Activated CD4-positive, alpha-beta T cell treated with anti-CD3 and anti-CD28 coated beads for 36 hours (primary cell): ENCODE results near the gene TBC1D3B. TPM values are rescaled to one million over a fixed set of nuclear protein-coding genes. Genes with fewer than 3 reads are reported as not detected.

Source experiments
- ATAC-seq: fragments of 200-7000 bp; cut with Tn5 transposase; one replicate; pipeline ENCODE4 v1.10.0; 2021; ENCODE audit warnings: mild to moderate bottlenecking, moderate library complexity
- CTCF ChIA-PET: fragments of 350-600 bp; sonication (Branson Sonifier 250); formaldehyde crosslinking; loops from one replicate; lab custom pipeline; 2021; ENCODE audit warnings: antibody characterized with exemption; lab: Charles Lee
- POLR2A ChIA-PET: fragments of 350-600 bp; sonication (Branson Sonifier 250); formaldehyde crosslinking; loops from one replicate; lab custom pipeline; 2021; ENCODE audit warnings: antibody characterized with exemption, inconsistent platforms; lab: Charles Lee
- DNase-seq: peaks from one replicate; pipeline ENCODE4 v3.0.0-alpha.2; 2020
- H3K27ac Mint-ChIP-seq: one replicate; pipeline ENCODE4 v1.8.0; 2021; ENCODE audit warnings: mixed read lengths
- H3K27me3 Mint-ChIP-seq: one replicate; pipeline ENCODE4 v1.8.0; 2021; ENCODE audit warnings: mixed read lengths
- H3K36me3 Mint-ChIP-seq: one replicate; pipeline ENCODE4 v1.8.0; 2021; ENCODE audit warnings: low read depth, mixed read lengths
- H3K4me1 Mint-ChIP-seq: one replicate; pipeline ENCODE4 v1.8.0; 2021; ENCODE audit warnings: mixed read lengths
- H3K4me3 Mint-ChIP-seq: one replicate; pipeline ENCODE4 v1.8.0; 2021; ENCODE audit warnings: mild to moderate bottlenecking, moderate library complexity, mixed read lengths
- H3K9me3 Mint-ChIP-seq: one replicate; pipeline ENCODE4 v1.8.0; 2021; ENCODE audit warnings: low read depth, mixed read lengths
- intact Hi-C, 2 experiments: fragments of 100-400 bp; cut with DNase I in 1 of 2; cut with micrococcal nuclease in 1 of 2; formaldehyde crosslinking; loops; one replicate each; pipeline versions ENCODE4 v1.14.2 to v1.15.1; 2022 to 2024; cut with DNase I, micrococcal nuclease
- total RNA-seq, 2 experiments: library from RNA; stranded (reverse); gene quantifications; one replicate each; pipeline ENCODE4 v1.2.3, GENCODE V29; 2021

TBC1D3B gene
- total RNA-seq, 2 experiments from 2014 or later, result 0.83 to 2.0 TPM

- CTCF ChIA-PET, result interaction anchor here (8.8 kb wide), 1 partner anchor 180 kb away, joined by 173 read pairs; no protein-coding TSS in a partner anchor
- POLR2A ChIA-PET, result no interaction called here
- no peak overlapping the region for H3K27ac Mint-ChIP-seq
- intact Hi-C loops, result no loop called here
- H3K27me3 Mint-ChIP-seq, result peaks cover 20% of the 10 kb centered on the region
- peaks cover 3% of the 10 kb centered on the region for H3K4me1 Mint-ChIP-seq
- H3K4me3 Mint-ChIP-seq, result no peak overlapping the region
- no peak for ATAC-seq
- DNase-seq, result no peak
- H3K36me3 Mint-ChIP-seq, result no peaks in the 10 kb centered on the region
- H3K9me3 Mint-ChIP-seq, result no peaks in the 10 kb centered on the region
Measured at GRCh38 chr17:36151891-36152638, 24.4 kb downstream of the TBC1D3B start.

DNA sequence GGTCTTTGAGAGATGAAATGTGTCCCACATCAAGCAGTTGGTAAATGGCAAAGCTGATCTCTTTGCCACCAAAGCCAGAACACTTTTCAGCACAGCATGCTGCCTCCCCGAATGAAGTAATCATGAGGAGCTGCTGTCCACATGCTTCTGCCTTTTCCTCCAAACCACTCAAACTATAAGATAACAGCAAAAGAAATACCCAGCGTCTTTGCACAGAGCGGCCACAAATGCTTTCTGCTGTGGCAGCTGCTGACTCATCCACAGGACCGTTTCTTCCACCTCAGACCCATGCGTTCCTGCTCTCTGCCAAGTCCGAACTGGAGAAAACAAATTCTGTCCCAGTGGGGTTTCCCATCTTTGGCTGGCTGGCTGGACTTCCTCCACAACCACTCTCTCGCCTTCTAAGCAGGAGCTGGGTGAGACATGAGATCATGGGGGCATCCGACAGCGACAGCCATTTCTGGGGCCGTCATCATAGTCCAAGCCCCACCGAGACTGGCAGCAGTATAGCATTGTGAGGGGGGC is 27.1 kb downstream of the TBC1D3B start:
- POLR2A ChIA-PET, result interaction anchor here (0.9 kb wide), 1 partner anchor 180 kb away, joined by 3 read pairs; no protein-coding TSS in a partner anchor
- no peaks in the 10 kb centered on the region for H3K9me3 Mint-ChIP-seq

GRCh38 chr17:36148559-36149295 is 27.7 kb downstream of the TBC1D3B start:
- ChIA-PET CTCF (interaction anchor here (0.6 to 8.8 kb wide), 28 partner anchors 13 to 481 kb away, joined by 3 to 173 read pairs (median 4); partner anchors contain the start of genes CCL14, CCL16, CCL23 and LYZL6), POLR2A (no interaction called here)

More for the DNA sequence above, 27.1 kb downstream of the TBC1D3B start:
- intact Hi-C loops, result loop anchor here (1.0 to 10.0 kb wide), 8 partner anchors 45 to 335 kb away; partner anchors contain the start of genes CCL3 (in 1 of the 2), CCL3L1 (in 1 of the 2), CCL3L3 (in 1 of the 2) and ZNHIT3 (in 1 of the 2)
- ATAC-seq (no peak), DNase-seq (peak; percentile 6)
- Mint-ChIP-seq H3K36me3 (no peaks in the 10 kb centered on the region), H3K4me3 (no peak overlapping the region), H3K27me3 (peaks cover 18% of the 10 kb centered on the region), H3K4me1 (peaks cover 3% of the 10 kb centered on the region), H3K27ac (no peak overlapping the region)
- CTCF ChIA-PET, result interaction anchor here (0.7 to 8.8 kb wide), 21 partner anchors 13 to 277 kb away, joined by 3 to 173 read pairs (median 4); partner anchors contain the start of genes CCL16, CCL23 and LYZL6

GRCh38 chr17:36147601-36148000 is 28.8 kb downstream of the TBC1D3B start:
- Mint-ChIP-seq H3K9me3 (no peaks in the 10 kb centered on the region), H3K4me3 (no peak overlapping the region), H3K27me3 (peaks cover 15% of the 10 kb centered on the region), H3K27ac (no peak overlapping the region), H3K4me1 (peaks cover 3% of the 10 kb centered on the region), H3K36me3 (no peaks in the 10 kb centered on the region)
- intact Hi-C loops, result loop anchor here (5.0 to 10.0 kb wide), 4 partner anchors 47 to 337 kb away; partner anchors contain the start of genes CCL3 (in 1 of the 2), CCL3L1 (in 1 of the 2), CCL3L3 (in 1 of the 2) and ZNHIT3 (in 1 of the 2)
- no peak for DNase-seq
- ChIA-PET POLR2A (no interaction called here), CTCF (interaction anchor here (1.3 to 8.8 kb wide), 6 partner anchors 18 to 176 kb away, joined by 4 to 173 read pairs (median 10); partner anchors contain the start of genes CCL14 and CCL16)
- no peak for ATAC-seq

More at GRCh38 chr17:36148559-36149295, 27.7 kb downstream of the TBC1D3B start:
- Mint-ChIP-seq H3K4me1 (peaks cover 3% of the 10 kb centered on the region), H3K4me3 (no peak overlapping the region), H3K27me3 (peaks cover 15% of the 10 kb centered on the region), H3K36me3 (no peaks in the 10 kb centered on the region), H3K9me3 (no peaks in the 10 kb centered on the region), H3K27ac (no peak overlapping the region)
- peak; percentile 80 for DNase-seq
- peak; percentile 87 for ATAC-seq
- intact Hi-C loops, result loop anchor here (1.0 to 10.0 kb wide), 8 partner anchors 46 to 336 kb away; partner anchors contain the start of genes CCL3 (in 1 of the 2), CCL3L1 (in 1 of the 2), CCL3L3 (in 1 of the 2) and ZNHIT3 (in 1 of the 2)

DNA sequence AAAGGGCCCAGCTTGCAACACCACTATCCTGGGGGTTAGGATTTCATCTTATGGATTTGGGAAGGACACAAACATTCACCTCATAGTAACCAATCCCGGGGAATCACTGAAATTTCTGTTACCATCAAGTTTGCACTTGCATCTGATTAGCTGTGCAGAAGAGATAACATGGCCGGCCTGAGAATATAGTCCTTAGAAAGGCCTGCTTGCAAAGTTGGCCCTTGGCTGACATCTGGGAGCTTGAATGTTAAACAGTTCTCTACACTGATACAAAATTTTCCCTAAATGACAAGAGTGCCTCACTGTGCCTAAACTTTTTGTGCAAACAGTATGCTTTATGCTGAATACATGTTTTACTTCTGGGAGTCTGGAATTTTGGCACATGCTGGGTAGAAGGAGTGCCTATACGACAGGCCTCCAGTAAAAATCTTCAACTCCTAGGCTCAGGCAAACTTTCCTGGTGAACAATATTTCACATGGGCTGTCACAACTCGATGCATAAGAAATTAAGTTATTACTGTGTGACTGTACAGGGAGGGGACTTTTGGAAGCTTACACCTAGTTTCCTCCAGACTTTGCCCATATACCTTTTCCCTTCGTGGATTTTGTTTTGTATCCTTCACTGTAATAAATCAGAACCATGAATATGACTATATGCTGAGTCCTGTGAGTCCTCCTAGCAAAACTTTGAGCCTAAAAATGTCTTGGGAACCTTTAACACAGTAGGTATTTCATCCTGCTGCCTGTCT is 31.3 kb downstream of the TBC1D3B start:
- DNase-seq (no peak), ATAC-seq (no peak)
- Mint-ChIP-seq H3K4me1 (peaks cover 3% of the 10 kb centered on the region), H3K9me3 (no peaks in the 10 kb centered on the region), H3K27ac (no peak overlapping the region), H3K36me3 (no peaks in the 10 kb centered on the region), H3K4me3 (no peak overlapping the region), H3K27me3 (peaks cover 12% of the 10 kb centered on the region)
- intact Hi-C loops, result loop anchor here (5.0 to 10.0 kb wide), 4 partner anchors 50 to 340 kb away; partner anchors contain the start of genes CCL3 (in 1 of the 2), CCL3L1 (in 1 of the 2), CCL3L3 (in 1 of the 2) and ZNHIT3 (in 1 of the 2)
- ChIA-PET CTCF (interaction anchor here (1.2 to 8.8 kb wide), 2 partner anchors 73 to 173 kb away, joined by 3 to 173 read pairs; no protein-coding TSS in a partner anchor), POLR2A (no interaction called here)

DNA sequence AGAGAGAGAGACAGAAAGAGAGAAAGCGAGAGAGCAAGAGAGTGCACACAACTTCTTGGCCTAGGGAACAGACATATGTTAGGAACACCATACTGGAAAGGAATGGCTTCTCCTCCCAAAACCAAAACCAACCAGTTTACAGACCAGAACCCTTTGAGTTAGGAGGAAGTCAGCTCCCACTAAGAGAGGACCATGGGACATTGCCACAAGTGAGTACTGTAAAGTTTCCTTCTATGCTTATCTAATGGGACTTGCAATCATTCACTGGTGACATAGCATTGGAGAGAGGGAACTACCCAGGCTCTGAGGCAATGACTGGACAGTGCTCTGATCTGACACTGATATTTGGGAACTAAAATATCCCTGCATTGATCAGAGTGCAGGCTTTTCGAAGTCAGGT is 32.4 kb downstream of the TBC1D3B start:
- Mint-ChIP-seq H3K9me3 (no peaks in the 10 kb centered on the region), H3K36me3 (no peaks in the 10 kb centered on the region), H3K27me3 (peaks cover 4% of the 10 kb centered on the region), H3K4me3 (no peak overlapping the region), H3K27ac (no peak overlapping the region), H3K4me1 (peaks cover 3% of the 10 kb centered on the region)
- POLR2A ChIA-PET, result no interaction called here
- CTCF ChIA-PET, result interaction anchor here (1.3 to 2.2 kb wide), 3 partner anchors 71 to 175 kb away, joined by 3 to 7 read pairs (median 4); no protein-coding TSS in a partner anchor
- no peak for ATAC-seq
- DNase-seq, result no peak
- intact Hi-C loops, result loop anchor here (10.0 kb wide), 2 partner anchors 51 to 341 kb away; partner anchors contain the start of genes CCL3L1 (in 1 of the 2), CCL3L3 (in 1 of the 2) and ZNHIT3 (in 1 of the 2)

GRCh38 chr17:36142806-36143205 is 33.6 kb downstream of the TBC1D3B start:
- Mint-ChIP-seq H3K9me3 (no peaks in the 10 kb centered on the region), H3K27me3 (peaks cover 6% of the 10 kb centered on the region), H3K27ac (no peak overlapping the region), H3K4me1 (no peaks in the 10 kb centered on the region), H3K36me3 (no peaks in the 10 kb centered on the region), H3K4me3 (no peak overlapping the region)
- DNase-seq, result no peak
- POLR2A ChIA-PET, result no interaction called here
- CTCF ChIA-PET, result interaction anchor here (1.2 to 2.2 kb wide), 4 partner anchors 70 to 174 kb away, joined by 3 to 7 read pairs (median 4); no protein-coding TSS in a partner anchor
- intact Hi-C loops, result loop anchor here (10.0 kb wide), 2 partner anchors 52 to 342 kb away; partner anchors contain the start of genes CCL3L1 (in 1 of the 2), CCL3L3 (in 1 of the 2) and ZNHIT3 (in 1 of the 2)
- no peak for ATAC-seq

GRCh38 chr17:36142235-36142634 is 34.2 kb downstream of the TBC1D3B start:
- Mint-ChIP-seq H3K4me1 (no peaks in the 10 kb centered on the region), H3K27ac (no peak overlapping the region), H3K36me3 (no peaks in the 10 kb centered on the region), H3K4me3 (no peak overlapping the region), H3K9me3 (no peaks in the 10 kb centered on the region), H3K27me3 (peaks cover 8% of the 10 kb centered on the region)
- ChIA-PET POLR2A (no interaction called here), CTCF (interaction anchor here (0.8 to 2.2 kb wide), 3 partner anchors 69 to 176 kb away, joined by 3 to 7 read pairs (median 3); no protein-coding TSS in a partner anchor)
- ATAC-seq, result no peak
- intact Hi-C loops, result loop anchor here (10.0 kb wide), 2 partner anchors 53 to 343 kb away; partner anchors contain the start of genes CCL3L1 (in 1 of the 2), CCL3L3 (in 1 of the 2) and ZNHIT3 (in 1 of the 2)
- DNase-seq, result no peak

- DNase-seq (no peak), ATAC-seq (no peak)
- ChIA-PET POLR2A (no interaction called here), CTCF (interaction anchor here (1.3 kb wide), 1 partner anchor 13 kb away, joined by 4 read pairs; no protein-coding TSS in a partner anchor)
- H3K4me3 Mint-ChIP-seq, result no peak overlapping the region
- intact Hi-C loops, result no loop called here
- no peaks in the 10 kb centered on the region for H3K4me1 Mint-ChIP-seq
- H3K27me3 Mint-ChIP-seq, result peaks cover 22% of the 10 kb centered on the region
- no peak overlapping the region for H3K27ac Mint-ChIP-seq
- no peaks in the 10 kb centered on the region for H3K36me3 Mint-ChIP-seq
- H3K9me3 Mint-ChIP-seq, result no peaks in the 10 kb centered on the region
Measured at GRCh38 chr17:36136439-36136838, 40.0 kb downstream of the TBC1D3B start.

DNA sequence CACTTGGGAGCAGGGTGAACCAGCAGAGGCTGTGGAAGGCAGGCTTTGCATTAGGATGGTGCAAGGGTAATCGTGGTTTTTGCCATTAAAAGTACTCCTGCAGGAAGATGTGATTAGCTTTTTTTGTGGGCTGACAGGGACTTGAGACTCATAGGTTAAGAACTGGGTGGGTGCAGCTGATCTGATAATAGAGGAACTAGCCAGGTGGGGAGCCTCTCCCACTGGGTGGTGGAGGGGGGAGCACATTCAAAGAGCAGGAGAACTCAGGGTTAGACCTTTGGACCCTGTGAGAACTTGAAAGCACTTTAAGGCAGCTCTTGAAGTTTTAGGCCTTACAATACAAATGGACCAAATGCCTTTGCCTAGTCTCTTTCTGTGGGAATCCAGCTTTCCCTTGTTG is 40.4 kb downstream of the TBC1D3B start:
- H3K27ac Mint-ChIP-seq, result no peak overlapping the region
- H3K4me1 Mint-ChIP-seq, result no peaks in the 10 kb centered on the region
- no peaks in the 10 kb centered on the region for H3K9me3 Mint-ChIP-seq
- no peak for ATAC-seq
- no peak overlapping the region for H3K4me3 Mint-ChIP-seq
- no peaks in the 10 kb centered on the region for H3K36me3 Mint-ChIP-seq
- DNase-seq, result no peak
- peaks cover 20% of the 10 kb centered on the region for H3K27me3 Mint-ChIP-seq
- POLR2A ChIA-PET, result no interaction called here
- intact Hi-C loops, result no loop called here
- CTCF ChIA-PET, result interaction anchor here (1.3 kb wide), 1 partner anchor 13 kb away, joined by 4 read pairs; no protein-coding TSS in a partner anchor
